Liver (tissue), 9 donors: ENCODE measurements around the gene DOCK1. TPM values are rescaled to one million over a fixed set of nuclear protein-coding genes. Genes with fewer than 3 reads are reported as not detected.

ENCODE experiments used
- DNase-seq: peaks from one replicate; pipeline ENCODE4 v3.0.0-alpha.2; 2017; ENCODE audit warnings: low spot score
- H3K27ac ChIP-seq, 2 donors: one replicate each; pipeline ENCODE4 v1.7.0; 2013; ENCODE audit warnings: inconsistent platforms in 2 of 2, low read length in 2 of 2, control low read depth in 1 of 2, low read depth in 1 of 2, mild to moderate bottlenecking in 1 of 2
- H3K27me3 ChIP-seq, 4 donors: one replicate each; pipeline versions ENCODE4 v1.6.1 to v1.7.0; 2013; ENCODE audit warnings: low read length in 3 of 4, inconsistent platforms in 1 of 4, mild to moderate bottlenecking in 1 of 4, moderate library complexity in 1 of 4; ENCODE audit not compliant: control insufficient read depth in 4 of 4, insufficient read depth in 4 of 4
- H3K36me3 ChIP-seq, 4 donors: one replicate each; pipeline versions ENCODE4 v1.6.1 to v1.7.0; 2013; ENCODE audit warnings: low read length in 3 of 4, mild to moderate bottlenecking in 3 of 4, low read depth in 1 of 4, moderate library complexity in 1 of 4; ENCODE audit not compliant: control insufficient read depth in 4 of 4, insufficient read depth in 3 of 4
- H3K4me1 ChIP-seq, 4 donors: one replicate each; pipeline versions ENCODE4 v1.6.1 to v1.7.0; 2013; ENCODE audit warnings: low read length in 3 of 4, mild to moderate bottlenecking in 3 of 4, moderate library complexity in 1 of 4; ENCODE audit not compliant: control insufficient read depth in 4 of 4, insufficient read depth in 4 of 4
- H3K4me3 ChIP-seq, 3 donors: one replicate each; pipeline versions ENCODE4 v1.6.1 to v1.7.0; 2013; ENCODE audit warnings: low read length in 3 of 3, control low read depth in 1 of 3, low read depth in 1 of 3, mild to moderate bottlenecking in 1 of 3
- H3K9ac ChIP-seq, 2 donors: one replicate each; pipeline ENCODE4 v1.7.0; 2013; ENCODE audit warnings: low read length in 2 of 2, mild to moderate bottlenecking in 2 of 2, moderate library complexity in 2 of 2, control low read depth in 1 of 2, low read depth in 1 of 2
- H3K9me3 ChIP-seq, 4 donors: one replicate each; pipeline versions ENCODE4 v1.6.1 to v1.7.0; 2013; ENCODE audit warnings: low read length in 3 of 4; ENCODE audit not compliant: control insufficient read depth in 4 of 4
- CTCF ChIP-seq: fragments of 150-350 bp; IDR thresholded peaks from 2 replicates; pipeline ENCODE4 v1.5.1; 2017; ENCODE audit warnings: improper control_type of control experiment, low read depth, low read length; ENCODE audit not compliant: missing input control
- EGR1 ChIP-seq, 2 donors: IDR thresholded peaks; 2 replicates each; pipeline ENCODE4 v1.6.1; 2016 to 2018; ENCODE audit warnings: antibody characterized with exemption in 2 of 2, low read depth in 2 of 2
- FOXA1 ChIP-seq: IDR thresholded peaks from 2 replicates; pipeline ENCODE4 v1.6.1; 2016; ENCODE audit warnings: antibody characterized with exemption
- FOXA2 ChIP-seq: IDR thresholded peaks from 2 replicates; pipeline ENCODE4 v1.6.1; 2016; ENCODE audit warnings: antibody characterized with exemption
- GABPA ChIP-seq, 2 donors: IDR thresholded peaks in 1 of 2; conservative IDR thresholded peaks in 1 of 2; 2 replicates each; pipeline ENCODE4 v1.6.1; 2016; ENCODE audit warnings: antibody characterized with exemption in 2 of 2, mild to moderate bottlenecking in 1 of 2, moderate library complexity in 1 of 2
- HNF4A ChIP-seq, 2 donors: conservative IDR thresholded peaks; 2 replicates each; pipeline ENCODE4 v1.6.1; 2016; ENCODE audit warnings: antibody characterized with exemption in 2 of 2, mild to moderate bottlenecking in 2 of 2
- HNF4G ChIP-seq: IDR thresholded peaks from 2 replicates; pipeline ENCODE4 v1.6.1; 2016; ENCODE audit warnings: antibody characterized with exemption
- JUND ChIP-seq, 2 donors: IDR thresholded peaks; 2 replicates each; pipeline ENCODE4 v1.6.1; 2016; ENCODE audit warnings: antibody characterized with exemption in 2 of 2
- NR2F2 ChIP-seq: IDR thresholded peaks from 2 replicates; pipeline ENCODE4 v1.6.1; 2016; ENCODE audit warnings: antibody characterized with exemption
- RAD21 ChIP-seq, 2 donors: IDR thresholded peaks; 2 replicates each; pipeline ENCODE4 v1.6.1; 2016; ENCODE audit warnings: antibody characterized with exemption in 2 of 2, mild to moderate bottlenecking in 2 of 2
- REST ChIP-seq: IDR thresholded peaks from 2 replicates; pipeline ENCODE4 v1.6.1; 2016; ENCODE audit warnings: antibody characterized with exemption, mild to moderate bottlenecking
- RXRA ChIP-seq, 2 donors: IDR thresholded peaks; 2 replicates each; pipeline ENCODE4 v1.6.1; 2017 to 2018; ENCODE audit warnings: antibody characterized with exemption in 2 of 2, mild to moderate bottlenecking in 1 of 2
- SP1 ChIP-seq: IDR thresholded peaks from 2 replicates; pipeline ENCODE4 v1.6.1; 2018; ENCODE audit warnings: antibody characterized with exemption, mild to moderate bottlenecking
- TAF1 ChIP-seq: conservative IDR thresholded peaks from 2 replicates; pipeline ENCODE4 v1.6.1; 2016; ENCODE audit warnings: antibody characterized with exemption, mild to moderate bottlenecking
- YY1 ChIP-seq: IDR thresholded peaks from 2 replicates; pipeline ENCODE4 v1.6.1; 2016; ENCODE audit warnings: antibody characterized with exemption, mild to moderate bottlenecking
- WGBS: extraction: QIAGEN DNeasy Blood & Tissue Kit; methylation state at CpG from one replicate; pipeline ENCODE4 v1.1.7; 2013; 5-methylcytosine and 5-hydroxymethylcytosine counted together
- polyA plus RNA-seq, 2 donors: library from polyadenylated mRNA; stranded (reverse) in 1 of 2; unstranded in 1 of 2; fragments of 200-250 nt in 1 of 2; fragments of >200 nt in 1 of 2; fragmentation: Nextera tagmentation in 1 of 2; extraction: Ambion mirVana in 1 of 2; gene quantifications; one replicate each; pipeline versions ENCODE4 v1.2.1 to v1.2.3, GENCODE V29; 2013 to 2015
- total RNA-seq, 2 donors: library from RNA; depleted of rRNA; stranded (reverse); fragments of >200 nt; gene quantifications; one replicate each; pipeline ENCODE4 v1.2.3, GENCODE V29; 2014
- TF ChIP-seq, protein P1 (sequence below): IDR thresholded peaks from 2 replicates; pipeline ENCODE4 v1.6.1; 2016; ENCODE audit warnings: antibody characterized with exemption
- TF ChIP-seq, protein P2 (sequence below): IDR thresholded peaks from 2 replicates; pipeline ENCODE4 v1.6.1; 2016; ENCODE audit warnings: antibody characterized with exemption
- TF ChIP-seq, protein P3 (sequence below): IDR thresholded peaks from 2 replicates; pipeline ENCODE4 v1.6.1; 2016; ENCODE audit warnings: antibody characterized with exemption
- donor health status: healthy.
- donor health status: healthy.
- donor health status: healthy.
- donor health status: healthy.
- donor health status: healthy.

DOCK1 gene
- total and polyA plus RNA-seq, 4 donors: 3.8 to 28.8 (median 9.1) TPM

DNA sequence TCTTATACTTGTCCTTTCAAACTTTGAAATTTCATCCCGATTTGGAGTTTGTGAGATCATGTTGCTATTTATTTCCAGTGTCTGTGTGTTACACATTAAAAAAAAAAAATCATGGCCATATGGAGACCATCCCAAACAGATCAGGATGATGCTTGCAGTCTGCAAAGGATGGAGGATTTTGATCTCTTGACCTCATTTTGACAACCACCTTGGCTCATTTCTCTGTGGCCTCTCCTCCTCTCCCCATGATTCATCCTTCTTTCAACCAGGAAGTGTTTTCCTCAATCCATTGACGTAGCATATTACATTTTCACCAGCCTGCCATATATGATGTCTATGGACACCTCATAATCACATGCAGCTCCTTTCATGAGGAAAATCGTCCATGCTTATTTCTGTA, 360.1 kb downstream of the DOCK1 start:
- Histone ChIP-seq H3K9me3 (no peaks in the 10 kb centered on the region), H3K27ac (no peak overlapping the region), H3K4me1 (no peaks in the 10 kb centered on the region), H3K9ac (no peak overlapping the region), H3K36me3 (peaks cover 0 to 2% (median under 1%) of the 10 kb centered on the region in 4 donors), H3K27me3 (no peaks in the 10 kb centered on the region), H3K4me3 (no peak overlapping the region)
- TF ChIP-seq JUND (IDR thresholded peaks at IDR 0.05) (no peak), HNF4A (conservative IDR thresholded peaks at IDR 0.05) (no peak), EGR1 (IDR thresholded peaks at IDR 0.05; ENCODE audit: low read depth in 2 of 2) (no peak), HNF4G (no peak), RXRA (IDR thresholded peaks at IDR 0.05) (no peak), SP1 (no peak), FOXA1 (no peak), TAF1 (no peak), GABPA (IDR thresholded peaks at IDR 0.05 in 1 of 2, conservative IDR thresholded peaks at IDR 0.05 in 1 of 2) (no peak), YY1 (no peak), RAD21 (IDR thresholded peaks at IDR 0.05) (no peak), NR2F2 (no peak), FOXA2 (no peak), CTCF (no peak)
- TF ChIP-seq, protein P1, sequence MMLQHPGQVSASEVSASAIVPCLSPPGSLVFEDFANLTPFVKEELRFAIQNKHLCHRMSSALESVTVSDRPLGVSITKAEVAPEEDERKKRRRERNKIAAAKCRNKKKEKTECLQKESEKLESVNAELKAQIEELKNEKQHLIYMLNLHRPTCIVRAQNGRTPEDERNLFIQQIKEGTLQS: no peak
- TF ChIP-seq, protein P2, sequence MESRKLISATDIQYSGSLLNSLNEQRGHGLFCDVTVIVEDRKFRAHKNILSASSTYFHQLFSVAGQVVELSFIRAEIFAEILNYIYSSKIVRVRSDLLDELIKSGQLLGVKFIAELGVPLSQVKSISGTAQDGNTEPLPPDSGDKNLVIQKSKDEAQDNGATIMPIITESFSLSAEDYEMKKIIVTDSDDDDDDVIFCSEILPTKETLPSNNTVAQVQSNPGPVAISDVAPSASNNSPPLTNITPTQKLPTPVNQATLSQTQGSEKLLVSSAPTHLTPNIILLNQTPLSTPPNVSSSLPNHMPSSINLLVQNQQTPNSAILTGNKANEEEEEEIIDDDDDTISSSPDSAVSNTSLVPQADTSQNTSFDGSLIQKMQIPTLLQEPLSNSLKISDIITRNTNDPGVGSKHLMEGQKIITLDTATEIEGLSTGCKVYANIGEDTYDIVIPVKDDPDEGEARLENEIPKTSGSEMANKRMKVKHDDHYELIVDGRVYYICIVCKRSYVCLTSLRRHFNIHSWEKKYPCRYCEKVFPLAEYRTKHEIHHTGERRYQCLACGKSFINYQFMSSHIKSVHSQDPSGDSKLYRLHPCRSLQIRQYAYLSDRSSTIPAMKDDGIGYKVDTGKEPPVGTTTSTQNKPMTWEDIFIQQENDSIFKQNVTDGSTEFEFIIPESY: no peak
- no peak for DNase-seq
- WGBS: 91% methylated on average over 3 of the region's 3 CpGs

GRCh38 chr10:127266431-127266830, 361.2 kb downstream of the DOCK1 start:
- WGBS: 97% methylated on average over 2 of the region's 2 CpGs
- no peak overlapping the region for H3K9ac ChIP-seq
- H3K27ac ChIP-seq: no peak overlapping the region
- no peak overlapping the region for H3K4me3 ChIP-seq
- H3K9me3 ChIP-seq: no peaks in the 10 kb centered on the region
- DNase-seq: no peak
- H3K4me1 ChIP-seq: no peaks in the 10 kb centered on the region
- TF ChIP-seq, protein P2: no peak
- no peak for TF ChIP-seq REST
- TF ChIP-seq, protein P3, sequence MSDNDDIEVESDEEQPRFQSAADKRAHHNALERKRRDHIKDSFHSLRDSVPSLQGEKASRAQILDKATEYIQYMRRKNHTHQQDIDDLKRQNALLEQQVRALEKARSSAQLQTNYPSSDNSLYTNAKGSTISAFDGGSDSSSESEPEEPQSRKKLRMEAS: no peak
- H3K27me3 ChIP-seq: no peaks in the 10 kb centered on the region
- peaks cover 0 to 2% (median 0%) of the 10 kb centered on the region in 4 donors for H3K36me3 ChIP-seq
